AG04450 (cell line): ENCODE results near the gene GTF2IRD1. TPM values are rescaled to one million over a fixed set of nuclear protein-coding genes. Genes with fewer than 3 reads are reported as not detected.
A peak's percentile ranks its signal among the peaks of the same experiment; 100 is the strongest.

Source experiments
- CTCF ChIA-PET: fragments of 300-600, 350-600 bp; formaldehyde crosslinking; extraction: SDS; loops from one replicate; lab custom pipeline; 2022; ENCODE audit warnings: antibody characterized with exemption, inconsistent platforms; lab: Charles Lee
- POLR2A ChIA-PET: fragments of 350-600 bp; formaldehyde crosslinking; extraction: SDS; loops from one replicate; lab custom pipeline; 2021; ENCODE audit warnings: antibody characterized with exemption, inconsistent platforms; lab: Yijun Ruan, JAX
- DNase-seq: peaks from one replicate; pipeline ENCODE4 v3.0.0-alpha.2; 2011; ENCODE audit warnings: low read depth, low spot score
- H3K27ac ChIP-seq: one replicate; pipeline ENCODE4 v1.5.1; 2012; ENCODE audit warnings: low read depth, low read length, control low read depth
- H3K27me3 ChIP-seq: one replicate; pipeline ENCODE4 v1.6.0; 2012; ENCODE audit warnings: low read length; ENCODE audit not compliant: control insufficient read depth, insufficient read depth
- H3K4me3 ChIP-seq: 2 replicates; pipeline ENCODE4 v1.5.1; 2011; ENCODE audit warnings: mild to moderate bottlenecking, low read depth, low read length, control low read depth
- H3K9me3 ChIP-seq: 2 replicates; pipeline ENCODE4 v1.5.1; 2012; ENCODE audit warnings: low read length; ENCODE audit not compliant: control insufficient read depth, insufficient read depth
- CTCF ChIP-seq: IDR thresholded peaks from 2 replicates; pipeline ENCODE4 v1.5.1; 2011; ENCODE audit warnings: low read depth, low read length, control low read depth, inconsistent platforms
- polyA plus RNA-seq: library from polyadenylated mRNA; depleted of rRNA; stranded (reverse); fragments of >200 nt; gene quantifications from 2 replicates; pipeline ENCODE4 v1.2.3, GENCODE V29; 2011

Gene GTF2IRD1
- polyA plus RNA-seq, 1 experiment = 23.5 TPM

DNA sequence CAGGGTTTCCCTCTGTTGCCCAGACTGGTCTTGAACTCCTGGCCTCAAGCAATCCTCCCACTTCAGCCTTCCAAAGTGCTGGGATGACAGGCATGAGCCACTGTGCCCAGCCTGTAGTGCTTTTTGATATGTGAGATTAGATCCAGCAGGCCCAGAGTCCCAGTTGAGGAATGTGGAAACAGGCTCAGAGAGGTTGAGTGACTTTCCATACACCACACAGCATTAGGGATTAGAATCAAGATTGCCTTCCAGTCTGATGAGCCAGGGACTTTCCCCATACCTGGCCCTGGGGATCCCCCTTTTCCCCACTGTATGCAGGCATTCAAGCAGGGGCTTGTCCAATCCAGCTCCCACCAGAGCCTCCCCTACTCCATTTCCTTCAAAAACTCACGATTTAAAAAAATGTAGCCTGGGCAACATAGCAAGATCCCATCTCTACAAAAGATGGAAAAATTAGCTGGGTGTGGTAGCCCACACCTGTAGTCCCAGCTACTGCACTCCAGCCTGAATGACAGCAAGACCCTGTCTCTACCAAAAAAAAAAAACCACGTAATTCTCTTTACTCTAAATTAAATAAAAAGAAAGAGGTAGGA lies 128.8 kb downstream of the GTF2IRD1 start:
- DNase-seq = no peak
- CTCF ChIA-PET = interaction anchor here (1.9 kb wide), 1 partner anchor 16 kb away, joined by 5 read pairs; no protein-coding TSS in a partner anchor
- POLR2A ChIA-PET = interaction anchor here (0.7 kb wide), 1 partner anchor 19 kb away, joined by 3 read pairs; no protein-coding TSS in a partner anchor
- Histone ChIP-seq H3K27ac (no peak overlapping the region), H3K27me3 (no peaks in the 10 kb centered on the region), H3K4me3 (no peak overlapping the region), H3K9me3 (no peaks in the 10 kb centered on the region)
- TF ChIP-seq CTCF = no peak

DNA sequence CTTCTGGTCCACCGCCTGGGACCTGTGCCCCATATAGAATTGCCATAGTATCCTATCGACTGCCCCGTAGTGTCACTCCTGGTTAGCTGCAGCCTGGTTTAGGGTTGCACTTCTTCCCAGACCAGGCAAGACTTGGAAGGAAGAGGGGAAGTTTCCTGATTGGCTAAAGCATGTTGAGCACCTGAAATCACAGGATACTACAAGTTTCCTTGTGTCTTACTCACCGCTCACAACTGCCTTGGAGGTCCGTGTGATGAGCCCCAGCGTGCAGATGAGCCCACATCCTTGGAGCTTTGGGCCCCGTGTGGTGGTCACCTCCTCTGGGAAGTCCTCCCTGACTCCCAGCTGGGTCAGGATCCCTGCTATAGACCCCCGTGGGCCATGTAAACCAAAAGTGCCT lies 129.9 kb downstream of the GTF2IRD1 start:
- no peak for TF ChIP-seq CTCF
- ChIA-PET POLR2A (interaction anchor here (0.6 kb wide), 1 partner anchor 290 kb away, joined by 3 read pairs; no protein-coding TSS in a partner anchor), CTCF (interaction anchor here (1.9 kb wide), 1 partner anchor 17 kb away, joined by 5 read pairs; no protein-coding TSS in a partner anchor)
- Histone ChIP-seq H3K27me3 (no peaks in the 10 kb centered on the region), H3K27ac (no peak overlapping the region), H3K9me3 (no peaks in the 10 kb centered on the region), H3K4me3 (no peak overlapping the region)
- DNase-seq = no peak

GRCh38 chr7:74584160-74584954 lies 130.7 kb downstream of the GTF2IRD1 start:
- ChIA-PET POLR2A (interaction anchor here (0.6 kb wide), 1 partner anchor 289 kb away, joined by 3 read pairs; no protein-coding TSS in a partner anchor), CTCF (interaction anchor here (0.7 to 1.9 kb wide), 2 partner anchors 18 to 89 kb away, joined by 3 to 5 read pairs; no protein-coding TSS in a partner anchor)
- TF ChIP-seq CTCF = no peak
- Histone ChIP-seq H3K27ac (no peak overlapping the region), H3K27me3 (no peaks in the 10 kb centered on the region), H3K9me3 (no peaks in the 10 kb centered on the region), H3K4me3 (no peak overlapping the region)
- no peak for DNase-seq

GRCh38 chr7:74585844-74586243 lies 132.1 kb downstream of the GTF2IRD1 start:
- POLR2A ChIA-PET = no interaction called here
- no peak overlapping the region for H3K4me3 ChIP-seq
- CTCF ChIA-PET = no interaction called here
- H3K9me3 ChIP-seq = no peaks in the 10 kb centered on the region
- H3K27me3 ChIP-seq = no peaks in the 10 kb centered on the region
- TF ChIP-seq CTCF = no peak
- peak overlapping the region; percentile 31 for H3K27ac ChIP-seq
- DNase-seq = no peak
